Smooth muscle cell (in vitro differentiated cells): Measurements from ENCODE around the gene ALKBH2. TPM values are rescaled to one million over a fixed set of nuclear protein-coding genes. Genes with fewer than 3 reads are reported as not detected.
"Not testable (repeated sequence)": the region's sequence is repeated elsewhere in the genome, so short reads cannot be mapped to it uniquely, and the experiment has no call there.

Experiments used
- DNase-seq: peaks from one replicate; lab custom pipeline; 2025; ENCODE audit not compliant: unreplicated experiment; lab: John Stamatoyannopoulos, UW
- H2AFZ ChIP-seq: fragments of 200-600 bp; sonication (generic); 2 replicates; pipeline ENCODE4 v1.6.0; 2016; ENCODE audit warnings: antibody characterized with exemption, low read depth, mild to moderate bottlenecking
- H3F3A ChIP-seq: fragments of 200-600 bp; sonication (generic); 2 replicates; pipeline ENCODE4 v1.6.0; 2017; ENCODE audit warnings: antibody characterized with exemption, low read depth
- H3K27ac ChIP-seq: fragments of 200-600 bp; sonication (generic); 2 replicates; pipeline ENCODE4 v1.5.1; 2016; ENCODE audit warnings: low read depth, mild to moderate bottlenecking
- H3K27me3 ChIP-seq: fragments of 200-600 bp; sonication (generic); 2 replicates; pipeline ENCODE4 v1.6.1; 2016; ENCODE audit warnings: low read depth, mild to moderate bottlenecking
- H3K36me3 ChIP-seq: fragments of 200-600 bp; sonication (generic); 2 replicates; pipeline ENCODE4 v1.5.1; 2016; ENCODE audit warnings: low read depth
- H3K4me1 ChIP-seq: fragments of 200-600 bp; sonication (generic); 2 replicates; pipeline ENCODE4 v1.5.1; 2016; ENCODE audit warnings: low read depth
- H3K4me2 ChIP-seq: fragments of 200-600 bp; sonication (generic); 2 replicates; pipeline ENCODE4 v1.6.0; 2016; ENCODE audit warnings: mild to moderate bottlenecking
- H3K4me3 ChIP-seq: fragments of 200-600 bp; sonication (generic); 2 replicates; pipeline ENCODE4 v1.5.1; 2016; ENCODE audit warnings: mild to moderate bottlenecking
- H3K79me2 ChIP-seq: fragments of 200-600 bp; sonication (generic); 2 replicates; pipeline ENCODE4 v1.6.0; 2016; ENCODE audit warnings: low read depth, mild to moderate bottlenecking
- H3K9ac ChIP-seq: fragments of 200-600 bp; sonication (generic); 2 replicates; pipeline ENCODE4 v1.6.0; 2016; ENCODE audit warnings: low read depth
- H3K9me3 ChIP-seq: fragments of 200-600 bp; sonication (generic); replicated peaks from 2 replicates; pipeline ENCODE4 v1.5.1; 2016; ENCODE audit warnings: low read depth
- H4K20me1 ChIP-seq: fragments of 200-600 bp; sonication (generic); 2 replicates; pipeline ENCODE4 v1.6.0; 2016; ENCODE audit warnings: low read depth
- whole genome bisulfite sequencing: methylation state at CpG from one replicate; pipeline ENCODE4 v1.1.7; 2016; ENCODE audit warnings: low lambda C conversion rate; 5-methylcytosine and 5-hydroxymethylcytosine counted together
- polyA plus RNA-seq: library from polyadenylated mRNA; unstranded; fragments of >200 nt; fragmentation: Nextera tagmentation; extraction: Ambion mirVana; gene quantifications from 2 replicates; pipeline ENCODE4 v1.2.1, GENCODE V29; 2016
- total RNA-seq: library from RNA; depleted of rRNA; stranded (reverse); fragments of >200 nt; gene quantifications from 2 replicates; pipeline ENCODE4 v1.2.3, GENCODE V29; 2014
- TF ChIP-seq, protein P1 (sequence below): fragments of 200-600 bp; sonication (generic); IDR thresholded peaks from 2 replicates; pipeline ENCODE4 v1.5.1; 2017; ENCODE audit warnings: borderline replicate concordance, mild to moderate bottlenecking, antibody characterized with exemption; ENCODE audit not compliant: insufficient read depth, poor library complexity, severe bottlenecking

The ALKBH2 gene
- total and polyA plus RNA-seq, 2 experiments from 2014 or later, result 13.6 to 17.6 TPM

DNA sequence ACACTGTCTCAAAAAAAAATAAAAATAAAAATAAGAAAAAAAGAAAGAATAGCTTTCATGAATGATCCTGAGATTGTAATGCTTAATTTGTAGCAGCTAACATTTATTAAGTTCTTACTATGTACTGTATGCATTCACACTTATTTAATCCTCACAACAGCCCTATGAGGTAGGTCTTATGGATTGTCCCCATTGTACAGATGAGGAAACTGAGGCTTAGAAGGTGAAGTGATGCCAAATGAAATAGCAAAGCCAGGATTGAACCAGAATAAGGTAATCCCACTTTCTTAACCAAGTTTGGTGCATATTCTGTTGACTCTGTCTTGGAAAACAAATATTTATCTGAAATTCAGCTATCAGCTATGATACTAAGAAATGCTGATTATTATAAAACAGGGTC, 38.8 kb downstream of the ALKBH2 start:
- Histone ChIP-seq H3K9ac (no peak overlapping the region), H3K4me2 (no peak overlapping the region), H3K27ac (no peak overlapping the region), H3K9me3 (no peaks in the 10 kb centered on the region), H3K4me3 (no peak overlapping the region), H3K4me1 (peaks cover 6% of the 10 kb centered on the region), H3K36me3 (peaks cover 3% of the 10 kb centered on the region), H3F3A (no peaks in the 10 kb centered on the region), H3K27me3 (no peaks in the 10 kb centered on the region), H2AFZ (no peak overlapping the region), H4K20me1 (no peaks in the 10 kb centered on the region), H3K79me2 (peaks cover 9% of the 10 kb centered on the region)
- DNase-seq, result no peak
- TF ChIP-seq, protein P1, sequence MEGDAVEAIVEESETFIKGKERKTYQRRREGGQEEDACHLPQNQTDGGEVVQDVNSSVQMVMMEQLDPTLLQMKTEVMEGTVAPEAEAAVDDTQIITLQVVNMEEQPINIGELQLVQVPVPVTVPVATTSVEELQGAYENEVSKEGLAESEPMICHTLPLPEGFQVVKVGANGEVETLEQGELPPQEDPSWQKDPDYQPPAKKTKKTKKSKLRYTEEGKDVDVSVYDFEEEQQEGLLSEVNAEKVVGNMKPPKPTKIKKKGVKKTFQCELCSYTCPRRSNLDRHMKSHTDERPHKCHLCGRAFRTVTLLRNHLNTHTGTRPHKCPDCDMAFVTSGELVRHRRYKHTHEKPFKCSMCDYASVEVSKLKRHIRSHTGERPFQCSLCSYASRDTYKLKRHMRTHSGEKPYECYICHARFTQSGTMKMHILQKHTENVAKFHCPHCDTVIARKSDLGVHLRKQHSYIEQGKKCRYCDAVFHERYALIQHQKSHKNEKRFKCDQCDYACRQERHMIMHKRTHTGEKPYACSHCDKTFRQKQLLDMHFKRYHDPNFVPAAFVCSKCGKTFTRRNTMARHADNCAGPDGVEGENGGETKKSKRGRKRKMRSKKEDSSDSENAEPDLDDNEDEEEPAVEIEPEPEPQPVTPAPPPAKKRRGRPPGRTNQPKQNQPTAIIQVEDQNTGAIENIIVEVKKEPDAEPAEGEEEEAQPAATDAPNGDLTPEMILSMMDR, result no peak

DNA sequence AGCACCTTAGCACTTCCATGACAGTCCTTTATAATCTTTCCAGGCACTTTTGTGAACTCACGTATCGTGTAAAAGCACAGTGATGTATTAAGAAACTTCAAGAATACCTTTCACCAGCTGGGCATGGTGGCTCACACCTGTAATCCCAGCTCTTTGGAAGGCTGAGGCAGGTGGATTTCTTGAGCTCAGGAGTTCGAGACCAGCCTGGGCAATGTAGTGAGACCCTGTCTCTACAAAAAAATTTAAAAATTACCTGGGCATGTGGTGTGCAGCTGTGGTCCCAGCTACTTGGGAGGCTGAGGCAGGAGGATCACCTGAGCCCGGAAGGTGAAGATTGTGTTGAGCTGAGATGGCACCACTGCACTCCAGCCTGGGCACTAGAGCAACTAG, 39.2 kb downstream of the ALKBH2 start:
- H4K20me1 ChIP-seq, H3K9me3 ChIP-seq, DNase-seq, H3K27ac ChIP-seq, H3K27me3 ChIP-seq, H3K36me3 ChIP-seq, H3K9ac ChIP-seq, H3K79me2 ChIP-seq, H3K4me1 ChIP-seq, H3F3A ChIP-seq, H2AFZ ChIP-seq: not testable (repeated sequence)
- H3K4me3 ChIP-seq, result peak overlapping the region; percentile 97
- peak overlapping the region; percentile 93 for H3K4me2 ChIP-seq
- WGBS, result 98% methylated on average over 4 of the region's 4 CpGs

DNA sequence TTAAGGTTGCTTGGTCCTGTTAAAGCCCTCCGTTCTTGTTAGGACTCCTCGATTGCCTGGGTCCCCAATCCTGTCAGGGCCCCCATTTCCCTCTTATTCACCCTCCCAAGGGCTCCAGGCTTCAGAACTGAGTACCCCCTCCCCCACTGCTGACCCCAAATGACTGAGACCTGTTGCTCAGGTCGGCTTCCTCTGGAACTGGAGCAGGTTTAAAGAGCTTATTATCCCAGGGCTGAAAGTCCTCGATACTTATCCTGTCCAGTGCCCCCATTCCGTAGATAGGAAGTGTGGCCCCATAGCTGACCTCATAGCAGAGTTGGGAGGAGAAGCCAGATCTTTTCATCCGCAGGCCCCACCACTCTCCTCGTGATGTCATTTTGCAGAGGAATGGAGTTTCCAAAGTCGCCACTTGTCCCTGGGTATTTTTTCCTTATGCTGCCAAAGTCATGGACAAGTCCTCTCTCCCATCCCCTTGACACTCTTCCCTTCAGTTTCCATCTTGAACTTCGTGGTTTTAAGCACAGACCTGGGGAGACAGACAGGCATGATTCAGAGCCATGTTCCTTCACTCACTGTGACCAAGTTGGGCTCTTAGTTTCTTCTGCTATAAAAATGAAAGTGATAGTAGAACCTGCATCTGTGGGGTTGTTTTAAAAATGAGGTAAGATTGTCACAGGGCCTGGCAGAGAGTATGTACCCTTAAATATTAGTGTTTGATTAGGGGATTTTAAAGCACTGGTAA, 39.7 kb downstream of the ALKBH2 start:
- H3K27me3 ChIP-seq, result no peaks in the 10 kb centered on the region
- WGBS, result 54% methylated on average over 9 of the region's 9 CpGs

DNA sequence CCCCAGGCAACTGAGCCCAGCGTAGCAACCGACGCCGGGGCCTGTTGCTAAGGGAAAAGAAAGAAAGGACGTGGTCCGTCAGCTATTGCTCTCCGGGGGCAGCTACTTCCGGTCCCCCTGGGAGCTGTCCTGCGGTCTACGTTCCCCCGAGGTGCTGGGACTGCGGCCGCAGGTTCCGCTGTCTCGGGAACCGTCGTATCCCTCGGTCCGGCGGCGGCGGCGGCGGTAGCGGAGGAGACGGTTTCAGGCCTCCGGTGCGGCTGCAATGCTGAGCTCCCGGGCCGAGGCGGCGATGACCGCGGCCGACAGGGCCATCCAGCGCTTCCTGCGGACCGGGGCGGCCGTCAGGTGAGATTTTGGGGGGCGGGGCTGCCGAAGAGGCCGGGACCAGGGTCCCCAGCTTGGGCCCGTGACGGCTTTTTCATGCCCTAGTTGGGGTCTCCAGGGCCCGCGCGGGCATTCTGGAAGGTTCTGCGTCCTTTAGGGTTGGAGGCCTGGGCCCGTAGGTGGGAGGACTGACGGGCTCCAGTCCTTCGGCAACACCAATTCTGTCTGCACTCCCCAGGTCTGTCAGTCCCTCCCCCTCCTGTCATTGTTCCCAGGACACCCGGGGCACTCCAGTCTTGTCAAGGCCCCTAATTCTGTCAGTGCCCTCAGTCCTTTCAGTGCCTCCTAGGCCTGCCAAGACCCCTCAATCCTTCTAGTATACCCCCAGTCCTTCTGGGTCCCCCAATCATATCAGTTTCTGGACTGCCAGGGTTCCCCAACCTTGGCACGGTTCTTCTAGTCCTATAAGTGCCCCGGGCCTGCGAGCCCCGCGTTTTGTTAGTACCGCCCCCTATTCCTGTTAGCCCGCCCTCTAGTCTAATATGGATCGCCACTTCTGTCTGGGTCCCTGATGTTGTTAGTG, 40.6 kb downstream of the ALKBH2 start, which contains the start of gene USP30:
TSS of gene USP30 (plus strand) at position 163 of the 910 bp plus-strand sequence. CDS start at position 266, 103 bp downstream.
- Histone ChIP-seq H3K27ac (no peak within 1 kb of the TSS), H3K9me3 (no peaks in the 10 kb centered on the region), H3K4me2 (peak within 1 kb of the TSS; percentile 93), H3K79me2 (peaks cover 9% of the 10 kb centered on the region), H3K36me3 (peaks cover under 1% of the 10 kb centered on the region), H3F3A (no peaks in the 10 kb centered on the region), H3K9ac (peak within 1 kb of the TSS; percentile 87), H2AFZ (peak within 1 kb of the TSS; percentile 99), H3K4me1 (peaks cover 6% of the 10 kb centered on the region), H4K20me1 (no peaks in the 10 kb centered on the region), H3K4me3 (peak within 1 kb of the TSS; percentile 97), H3K27me3 (no peaks in the 10 kb centered on the region)
- 1% methylated on average over 60 of the region's 61 CpGs for WGBS
- peak; percentile 45 for DNase-seq
- TF ChIP-seq, protein P1, result no peak

More for the DNA sequence above, 39.7 kb downstream of the ALKBH2 start:
- Histone ChIP-seq H3K4me1 (peaks cover 6% of the 10 kb centered on the region), H3K4me3 (peak overlapping the region; percentile 97), H3K27ac (no peak overlapping the region), H3K9ac (peak overlapping the region; percentile 87), H2AFZ (peak overlapping the region; percentile 99), H3K4me2 (peak overlapping the region; percentile 93), H4K20me1 (no peaks in the 10 kb centered on the region), H3K79me2 (peaks cover 9% of the 10 kb centered on the region), H3K9me3 (no peaks in the 10 kb centered on the region), H3F3A (no peaks in the 10 kb centered on the region), H3K36me3 (peaks cover 3% of the 10 kb centered on the region)
- TF ChIP-seq, protein P1, result no peak
- no peak for DNase-seq
